IMR-90 (cell line): ENCODE measurements around the gene C1orf141. TPM values are rescaled to one million over a fixed set of nuclear protein-coding genes. Genes with fewer than 3 reads are reported as not detected.

Experiments used
- ATAC-seq: fragments of 200-7000 bp; cut with Tn5 transposase; 2 replicates; pipeline ENCODE4 v1.9.1; 2020; ENCODE audit warnings: low read depth, mild to moderate bottlenecking, moderate library complexity
- BruUV-seq: library from RNA; stranded (reverse); fragments of 400-500 nt; replicated peaks from 2 replicates; lab custom pipeline; 2021; lab: Mats Ljungman, UMichigan
- CTCF ChIA-PET: fragments of 300-600 bp; formaldehyde crosslinking; extraction: SDS; loops from one replicate; lab custom pipeline; 2021; ENCODE audit warnings: antibody characterized with exemption; lab: Yijun Ruan, JAX
- POLR2A ChIA-PET: fragments of 300-600 bp; sonication (Branson Sonifier 250); formaldehyde crosslinking; loops from one replicate; lab custom pipeline; 2022; ENCODE audit warnings: antibody characterized with exemption; ENCODE audit not compliant: unreplicated experiment; lab: Charles Lee
- DNase-seq: peaks from one replicate; pipeline ENCODE4 v3.0.0; 2013
- H2AFZ ChIP-seq: replicated peaks from 2 replicates; pipeline ENCODE3; 2013; ENCODE audit warnings: low read length, mild to moderate bottlenecking; ENCODE audit not compliant: poor library complexity
- H2AK5ac ChIP-seq: 2 replicates; pipeline ENCODE4 v1.6.1; 2013; ENCODE audit warnings: low read depth, low read length, inconsistent platforms
- H2AK9ac ChIP-seq: replicated peaks from 2 replicates; pipeline ENCODE3; 2013; ENCODE audit warnings: mild to moderate bottlenecking, low read depth, low read length, moderate library complexity; ENCODE audit not compliant: poor library complexity
- H2BK120ac ChIP-seq: 2 replicates; pipeline ENCODE4 v1.6.1; 2013; ENCODE audit warnings: low read depth, low read length, inconsistent platforms
- H2BK15ac ChIP-seq: 3 replicates; pipeline ENCODE4 v1.6.1; 2013; ENCODE audit warnings: low read depth, low read length, inconsistent platforms
- H2BK20ac ChIP-seq: 2 replicates; pipeline ENCODE4 v1.6.1; 2013; ENCODE audit warnings: low read depth, mild to moderate bottlenecking, inconsistent platforms, low read length, moderate library complexity
- H2BK5ac ChIP-seq: 2 replicates; pipeline ENCODE4 v1.6.1; 2013; ENCODE audit warnings: mild to moderate bottlenecking, low read depth, low read length, inconsistent platforms; ENCODE audit not compliant: poor library complexity, severe bottlenecking
- H3K14ac ChIP-seq: replicated peaks from 2 replicates; pipeline ENCODE4 v1.6.1; 2013; ENCODE audit warnings: low read depth, low read length, inconsistent platforms
- H3K18ac ChIP-seq: 2 replicates; pipeline ENCODE4 v1.6.1; 2013; ENCODE audit warnings: low read depth, low read length, control low read depth
- H3K23ac ChIP-seq: 2 replicates; pipeline ENCODE4 v1.6.1; 2013; ENCODE audit warnings: low read depth, low read length, inconsistent platforms
- H3K27ac ChIP-seq: 2 replicates; pipeline ENCODE4 v1.5.1; 2013; ENCODE audit warnings: mild to moderate bottlenecking, control low read depth, low read length; ENCODE audit not compliant: insufficient read depth
- H3K27me3 ChIP-seq: 2 replicates; pipeline ENCODE4 v1.6.1; 2013; ENCODE audit warnings: low read length; ENCODE audit not compliant: control insufficient read depth, insufficient read depth
- H3K36me3 ChIP-seq: 2 replicates; pipeline ENCODE4 v1.6.1; 2013; ENCODE audit warnings: low read length, mixed read lengths; ENCODE audit not compliant: control insufficient read depth, insufficient read depth
- H3K4ac ChIP-seq: 2 replicates; pipeline ENCODE4 v1.6.1; 2013; ENCODE audit warnings: low read depth, low read length, inconsistent platforms
- H3K4me1 ChIP-seq: 2 replicates; pipeline ENCODE4 v1.6.1; 2013; ENCODE audit warnings: low read length, mixed read lengths; ENCODE audit not compliant: control insufficient read depth, insufficient read depth
- H3K4me2 ChIP-seq: 2 replicates; pipeline ENCODE4 v1.6.1; 2013; ENCODE audit warnings: low read depth, mild to moderate bottlenecking, control low read depth, low read length, moderate library complexity
- H3K4me3 ChIP-seq: 2 replicates; pipeline ENCODE4 v1.5.1; 2013; ENCODE audit warnings: low read depth, mild to moderate bottlenecking, control low read depth, low read length, moderate library complexity; ENCODE audit not compliant: insufficient read depth
- H3K56ac ChIP-seq: 2 replicates; pipeline ENCODE4 v1.6.1; 2013; ENCODE audit warnings: low read length, inconsistent platforms; ENCODE audit not compliant: insufficient read depth; ENCODE audit errors: extremely low read depth
- H3K79me1 ChIP-seq, 2 experiments: 2 replicates each; pipeline ENCODE4 v1.6.1; 2013; ENCODE audit warnings: low read length in 2 of 2, inconsistent platforms in 1 of 2, low read depth in 1 of 2
- H3K9ac ChIP-seq: 2 replicates; pipeline ENCODE4 v1.6.1; 2013; ENCODE audit warnings: low read depth, low read length, control low read depth
- H3K9me1 ChIP-seq: 2 replicates; pipeline ENCODE4 v1.6.1; 2013; ENCODE audit warnings: low read length, inconsistent platforms; ENCODE audit not compliant: insufficient read depth
- H3K9me3 ChIP-seq: 2 replicates; pipeline ENCODE4 v1.6.1; 2013; ENCODE audit warnings: low read length; ENCODE audit not compliant: control insufficient read depth, insufficient read depth
- H4K20me1 ChIP-seq: 2 replicates; pipeline ENCODE4 v1.6.1; 2013; ENCODE audit warnings: low read length, inconsistent platforms; ENCODE audit not compliant: insufficient read depth
- H4K5ac ChIP-seq: 2 replicates; pipeline ENCODE4 v1.6.1; 2013; ENCODE audit warnings: mild to moderate bottlenecking, low read depth, low read length, control low read depth
- H4K8ac ChIP-seq, 2 experiments: 2 replicates each; pipeline ENCODE4 v1.6.1; 2013; ENCODE audit warnings: low read depth in 2 of 2, low read length in 2 of 2, control low read depth in 1 of 2, inconsistent platforms in 1 of 2
- H4K91ac ChIP-seq: 2 replicates; pipeline ENCODE4 v1.6.1; 2013; ENCODE audit warnings: low read depth, low read length, inconsistent platforms; ENCODE audit not compliant: insufficient read depth
- CEBPB ChIP-seq: IDR thresholded peaks from 2 replicates; pipeline ENCODE4 v1.6.1; 2012; ENCODE audit warnings: low read depth, low read length, improper control_type of control experiment
- MAFK ChIP-seq: IDR thresholded peaks from 2 replicates; pipeline ENCODE4 v1.6.1; 2012; ENCODE audit warnings: low read depth, low read length, improper control_type of control experiment
- RAD21 ChIP-seq: IDR thresholded peaks from 2 replicates; pipeline ENCODE4 v1.6.1; 2012; ENCODE audit warnings: low read length, improper control_type of control experiment
- SMC3 ChIP-seq: fragments of 150-350 bp; IDR thresholded peaks from 2 replicates; pipeline ENCODE4 v1.6.1; 2016; ENCODE audit warnings: low read depth, mild to moderate bottlenecking, antibody characterized with exemption, low read length, moderate library complexity
- WGBS, 2 experiments: methylation state at CpG; one replicate each; pipeline versions ENCODE4 v1.1.5 to v1.1.7; 2013; ENCODE audit warnings: missing lambda C conversion rate in 2 of 2; ENCODE audit not compliant: insufficient read length in 1 of 2; ENCODE audit errors: extremely low coverage in 2 of 2; 5-methylcytosine and 5-hydroxymethylcytosine counted together
- dilution Hi-C: fragments of 300-500 bp; cut with HindIII; formaldehyde crosslinking; loops from one replicate; pipeline ENCODE4 v1.14.3; 2018; ENCODE audit warnings: low sequenced_read_pairs; ENCODE audit not compliant: unreplicated experiment
- in situ Hi-C: fragments of 300-500 bp; cut with MboI; formaldehyde crosslinking; loops from 3 replicates; pipeline ENCODE4 v1.14.3; 2019; ENCODE audit warnings: low sequenced_read_pairs, inconsistent platforms, mixed read lengths
- intact Hi-C: fragments of 100-400 bp; cut with micrococcal nuclease; formaldehyde crosslinking; loops from 2 replicates; pipeline ENCODE4 v1.10.0; 2022
- polyA plus RNA-seq, 3 experiments: library from polyadenylated mRNA; depleted of rRNA; stranded (reverse); fragments of >200 nt; gene quantifications; 2 replicates each; pipeline ENCODE4 v1.2.3, GENCODE V29; 2012; ENCODE audit warnings: low replicate concordance in 1 of 3
- total RNA-seq: library from RNA; depleted of rRNA; stranded (reverse); fragments of >200 nt; gene quantifications from 2 replicates; pipeline ENCODE4 v1.2.3, GENCODE V29; 2012
- TF ChIP-seq, protein P1 (sequence below): fragments of 150-350 bp; IDR thresholded peaks from 2 replicates; pipeline ENCODE4 v1.6.1; 2016; ENCODE audit warnings: low read depth, mild to moderate bottlenecking, low read length, moderate library complexity, borderline replicate concordance

The C1orf141 gene
- total and polyA plus RNA-seq, 2 of the 4 experiments (the other 2 are of a cell fraction), result not detected

DNA sequence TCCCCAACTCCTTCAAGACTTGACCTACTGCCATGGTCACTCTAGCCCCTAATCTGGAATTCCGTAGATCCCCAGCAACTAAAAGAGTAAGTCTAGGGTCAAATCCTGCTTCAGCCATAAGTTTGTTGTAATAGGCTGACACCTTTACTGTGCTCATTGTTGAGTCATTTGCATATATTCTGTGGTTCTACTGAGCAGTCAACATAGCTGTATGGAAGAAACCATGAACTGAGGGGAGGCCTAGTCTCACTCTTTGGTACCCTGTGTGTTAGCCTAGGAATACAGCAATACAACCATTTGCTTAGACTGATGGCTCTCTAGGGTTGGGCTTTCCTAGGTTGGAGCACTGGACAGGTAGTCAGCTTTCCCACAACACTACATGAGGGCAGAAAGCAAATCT, 57.2 kb downstream of the C1orf141 start:
- H2BK15ac ChIP-seq, result no peak overlapping the region
- POLR2A ChIA-PET, result interaction anchor here (0.6 kb wide), 1 partner anchor 1242 kb away, joined by 3 read pairs; no protein-coding TSS in a partner anchor

More for the DNA sequence above, 57.2 kb downstream of the C1orf141 start:
- no peak overlapping the region for H3K18ac ChIP-seq
- no peak overlapping the region for H2BK5ac ChIP-seq
- ATAC-seq (no peak), DNase-seq (no peak)
- H2AK9ac ChIP-seq, result no peak overlapping the region
- H4K5ac ChIP-seq, result no peak overlapping the region
- no peaks in the 10 kb centered on the region for H3K9me1 ChIP-seq
- H3K36me3 ChIP-seq, result no peaks in the 10 kb centered on the region
- no peaks in the 10 kb centered on the region for H3K4me1 ChIP-seq
- no peak overlapping the region for H3K27ac ChIP-seq
- peaks cover 2% of the 10 kb centered on the region; the same call in 1 of the 2 replicates for H3K9me3 ChIP-seq
- in situ Hi-C loops, result no loop called here
- H2BK20ac ChIP-seq, result no peak overlapping the region
- H3K27me3 ChIP-seq, result peaks cover 3% of the 10 kb centered on the region; the same call in 1 of the 2 replicates
- H4K91ac ChIP-seq, result no peak overlapping the region
- H3K56ac ChIP-seq, result no peak overlapping the region
- no peak overlapping the region for H2BK120ac ChIP-seq
- H2AFZ ChIP-seq, result no peak overlapping the region
- H4K20me1 ChIP-seq, result no peaks in the 10 kb centered on the region
- H3K4ac ChIP-seq, result no peak overlapping the region
- H3K79me1 ChIP-seq, result no peaks in the 10 kb centered on the region
- dilution Hi-C loops, result no loop called here
- no peak overlapping the region for H3K4me2 ChIP-seq
- no CpG with 5 or more reads among the region's 1 CpG for WGBS, 2 experiments
- no peak overlapping the region for H4K8ac ChIP-seq
- H3K9ac ChIP-seq, result no peak overlapping the region
- H2AK5ac ChIP-seq, result no peak overlapping the region
- no peak overlapping the region for H3K23ac ChIP-seq
- intact Hi-C loops, result no loop called here
- CTCF ChIA-PET, result no interaction called here
- H3K4me3 ChIP-seq, result no peak overlapping the region
- no peak overlapping the region for H3K14ac ChIP-seq
- TF ChIP-seq MAFK (no peak), CEBPB (no peak), SMC3 (no peak), RAD21 (no peak)
- TF ChIP-seq, protein P1, sequence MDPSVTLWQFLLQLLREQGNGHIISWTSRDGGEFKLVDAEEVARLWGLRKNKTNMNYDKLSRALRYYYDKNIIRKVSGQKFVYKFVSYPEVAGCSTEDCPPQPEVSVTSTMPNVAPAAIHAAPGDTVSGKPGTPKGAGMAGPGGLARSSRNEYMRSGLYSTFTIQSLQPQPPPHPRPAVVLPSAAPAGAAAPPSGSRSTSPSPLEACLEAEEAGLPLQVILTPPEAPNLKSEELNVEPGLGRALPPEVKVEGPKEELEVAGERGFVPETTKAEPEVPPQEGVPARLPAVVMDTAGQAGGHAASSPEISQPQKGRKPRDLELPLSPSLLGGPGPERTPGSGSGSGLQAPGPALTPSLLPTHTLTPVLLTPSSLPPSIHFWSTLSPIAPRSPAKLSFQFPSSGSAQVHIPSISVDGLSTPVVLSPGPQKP, result no peak
- no TSS peak for BruUV-seq
